ENCODE results near the gene CEACAM19. TPM values are rescaled to one million over a fixed set of nuclear protein-coding genes. Genes with fewer than 3 reads are reported as not detected.

Gene CEACAM19
- total RNA-seq, 1 donor from 2014 or later, result 25.8 TPM

DNA sequence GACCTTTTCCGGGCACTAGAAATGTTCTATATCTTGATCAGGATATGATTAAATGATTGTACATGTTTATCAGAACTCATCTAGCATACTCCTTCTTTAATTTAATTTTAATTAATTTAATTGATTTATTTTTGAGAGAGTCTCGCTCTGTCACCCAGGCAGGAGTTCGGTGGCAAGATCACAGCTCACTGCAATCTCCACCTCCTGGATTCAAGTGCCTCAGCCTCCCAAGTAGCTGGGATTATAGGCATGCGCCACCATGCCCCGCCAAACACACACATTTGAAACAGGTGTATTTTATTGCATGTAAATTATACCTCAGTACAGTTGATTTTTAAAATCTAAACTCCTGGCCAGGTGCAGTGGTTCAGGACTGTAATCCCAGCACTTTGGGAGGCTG, 59.8 kb downstream of the CEACAM19 start:
- Mint-ChIP-seq H3K4me3 (ENCODE audit: low read depth) (no peak overlapping the region), H3K27ac (no peak overlapping the region), H3K4me1 (ENCODE audit: low read depth) (no peaks in the 10 kb centered on the region), H3K36me3 (ENCODE audit: insufficient read depth) (no peaks in the 10 kb centered on the region), H3K27me3 (peaks cover 8% of the 10 kb centered on the region), H3K9me3 (ENCODE audit: low read depth) (no peaks in the 10 kb centered on the region)
- no peak for DNase-seq (ENCODE audit: low spot score, unreplicated experiment)
- TF ChIP-seq, protein P1, sequence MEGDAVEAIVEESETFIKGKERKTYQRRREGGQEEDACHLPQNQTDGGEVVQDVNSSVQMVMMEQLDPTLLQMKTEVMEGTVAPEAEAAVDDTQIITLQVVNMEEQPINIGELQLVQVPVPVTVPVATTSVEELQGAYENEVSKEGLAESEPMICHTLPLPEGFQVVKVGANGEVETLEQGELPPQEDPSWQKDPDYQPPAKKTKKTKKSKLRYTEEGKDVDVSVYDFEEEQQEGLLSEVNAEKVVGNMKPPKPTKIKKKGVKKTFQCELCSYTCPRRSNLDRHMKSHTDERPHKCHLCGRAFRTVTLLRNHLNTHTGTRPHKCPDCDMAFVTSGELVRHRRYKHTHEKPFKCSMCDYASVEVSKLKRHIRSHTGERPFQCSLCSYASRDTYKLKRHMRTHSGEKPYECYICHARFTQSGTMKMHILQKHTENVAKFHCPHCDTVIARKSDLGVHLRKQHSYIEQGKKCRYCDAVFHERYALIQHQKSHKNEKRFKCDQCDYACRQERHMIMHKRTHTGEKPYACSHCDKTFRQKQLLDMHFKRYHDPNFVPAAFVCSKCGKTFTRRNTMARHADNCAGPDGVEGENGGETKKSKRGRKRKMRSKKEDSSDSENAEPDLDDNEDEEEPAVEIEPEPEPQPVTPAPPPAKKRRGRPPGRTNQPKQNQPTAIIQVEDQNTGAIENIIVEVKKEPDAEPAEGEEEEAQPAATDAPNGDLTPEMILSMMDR (IDR thresholded peaks at IDR 0.05; ENCODE audit: unreplicated experiment), result no peak

DNA sequence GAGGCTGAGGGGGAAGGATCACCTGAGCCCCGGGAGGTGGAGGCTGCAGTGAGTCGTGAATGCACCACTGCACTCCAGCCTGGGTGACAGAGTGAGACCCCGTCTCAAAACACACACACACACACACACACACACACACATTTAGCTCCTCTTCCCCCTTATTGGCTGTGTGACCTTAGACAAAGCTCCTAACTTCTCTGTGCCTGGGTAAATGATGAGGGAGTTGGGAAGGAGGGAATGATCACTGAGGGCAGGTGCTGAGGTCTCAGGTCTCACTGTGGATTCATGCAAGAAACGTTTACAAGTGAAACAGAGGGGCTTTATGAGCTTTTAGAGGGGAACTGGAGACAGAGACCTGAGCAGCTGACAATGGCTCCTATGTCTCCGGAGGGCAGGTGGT, 60.3 kb downstream of the CEACAM19 start:
- H3K27ac Mint-ChIP-seq, result no peak overlapping the region
- TF ChIP-seq, protein P1 (IDR thresholded peaks at IDR 0.05; ENCODE audit: unreplicated experiment), result no peak
- no peaks in the 10 kb centered on the region for H3K36me3 Mint-ChIP-seq (ENCODE audit: insufficient read depth)
- peaks cover 8% of the 10 kb centered on the region for H3K27me3 Mint-ChIP-seq
- no peak overlapping the region for H3K4me3 Mint-ChIP-seq (ENCODE audit: low read depth)
- no peaks in the 10 kb centered on the region for H3K9me3 Mint-ChIP-seq (ENCODE audit: low read depth)
- no peak for DNase-seq (ENCODE audit: low spot score, unreplicated experiment)
- H3K4me1 Mint-ChIP-seq (ENCODE audit: low read depth), result no peaks in the 10 kb centered on the region

DNA sequence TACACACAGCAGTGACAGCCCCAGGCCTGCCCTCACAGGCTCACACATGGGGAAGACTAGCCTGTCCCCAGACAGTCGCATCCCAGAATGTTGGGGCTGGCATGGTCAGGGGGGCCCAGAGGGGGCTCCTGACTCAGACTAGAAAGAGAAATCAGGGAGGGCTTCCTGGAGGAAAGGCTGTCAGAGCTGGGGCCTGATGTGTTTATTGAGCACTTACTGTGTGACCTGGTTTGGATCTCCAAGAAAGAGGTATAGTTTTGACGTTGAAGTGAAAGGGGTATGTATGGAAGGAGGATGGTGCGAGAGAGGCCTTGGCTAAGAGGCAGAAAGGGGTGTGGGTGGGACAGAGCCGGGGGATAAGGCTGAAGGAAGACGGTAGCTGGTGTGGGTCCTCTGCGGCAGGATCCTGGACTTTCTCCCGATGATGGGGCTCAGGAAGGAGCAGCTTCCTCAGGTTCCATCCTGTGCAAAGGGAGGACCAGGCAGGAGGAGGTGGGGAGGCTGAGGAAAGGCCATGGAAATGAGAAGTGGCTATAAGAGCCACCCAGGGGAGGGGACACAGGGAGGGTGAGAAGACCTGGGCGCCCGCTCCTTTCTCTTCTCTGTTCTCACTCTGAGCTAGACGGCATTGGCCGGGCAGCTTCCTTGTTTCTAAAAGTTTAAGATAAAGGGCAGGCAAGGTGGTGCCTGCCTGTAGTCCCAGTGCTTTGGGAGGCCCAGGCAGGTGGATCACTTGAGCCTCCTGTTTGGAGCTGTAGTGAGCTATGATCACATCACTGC, 61.1 kb downstream of the CEACAM19 start:
- H3K36me3 Mint-ChIP-seq (ENCODE audit: insufficient read depth), result no peaks in the 10 kb centered on the region
- DNase-seq (ENCODE audit: low spot score, unreplicated experiment), result no peak
- H3K4me1 Mint-ChIP-seq (ENCODE audit: low read depth), result no peaks in the 10 kb centered on the region
- TF ChIP-seq, protein P1 (IDR thresholded peaks at IDR 0.05; ENCODE audit: unreplicated experiment), result no peak
- H3K27me3 Mint-ChIP-seq, result peaks cover 11% of the 10 kb centered on the region
- no peaks in the 10 kb centered on the region for H3K9me3 Mint-ChIP-seq (ENCODE audit: low read depth)
- H3K4me3 Mint-ChIP-seq (ENCODE audit: low read depth), result no peak overlapping the region
- no peak overlapping the region for H3K27ac Mint-ChIP-seq

Small RNA genes lying within 50 kb of the gene (microRNA-seq; reads per million reads assigned to microRNA genes)
- gene MIR4531 (ENCODE audit: borderline number of aligned reads, unreplicated experiment), result not detected

Other genes starting within 250 kb of the CEACAM19 start
- 18.3 and 18.4 TPM in 2 replicates for gene ZNF229, start 223.0 kb upstream of the CEACAM19 start, total RNA-seq
- 17.9 and 19.6 TPM in 2 replicates for gene ZNF180, start 171.0 kb upstream of the CEACAM19 start, total RNA-seq
- gene CEACAM20, start 141.8 kb upstream of the CEACAM19 start, total RNA-seq, result not detected in 2 replicates
- gene IGSF23, start 57.9 kb upstream of the CEACAM19 start, total RNA-seq, result 0.67 and 1.7 TPM in 2 replicates
- gene PVR, start 27.6 kb upstream of the CEACAM19 start, total RNA-seq, result 61.2 and 64.3 TPM in 2 replicates
- not detected in 2 replicates for gene CEACAM16, start 27.7 kb downstream of the CEACAM19 start, total RNA-seq
- 2.9 and 3.8 TPM in 2 replicates for gene BCL3, start 77.2 kb downstream of the CEACAM19 start, total RNA-seq
- gene CBLC, start 106.4 kb downstream of the CEACAM19 start, total RNA-seq, result 15.4 and 16.2 TPM in 2 replicates
- 197 and 211 TPM in 2 replicates for gene BCAM, start 137.6 kb downstream of the CEACAM19 start, total RNA-seq
- gene NECTIN2, start 174.8 kb downstream of the CEACAM19 start, total RNA-seq, result 201 and 203 TPM in 2 replicates
- 63.0 and 67.1 TPM in 2 replicates for gene TOMM40, start 219.8 kb downstream of the CEACAM19 start, total RNA-seq
- 198 and 233 TPM in 2 replicates for gene APOE, start 234.3 kb downstream of the CEACAM19 start, total RNA-seq
- gene APOC1, start 243.1 kb downstream of the CEACAM19 start, total RNA-seq, result 85.5 and 89.4 TPM in 2 replicates

All from progenitor cell of endocrine pancreas (in vitro differentiated cells).